K562 (cell line): ENCODE data around the gene IMPDH2. TPM values are rescaled to one million over a fixed set of nuclear protein-coding genes. Genes with fewer than 3 reads are reported as not detected.

Experiments
- BCOR ChIP-seq: fragments of 450-650 bp; IDR thresholded peaks from 2 replicates; pipeline ENCODE4 v1.6.1; 2016
- BDP1 ChIP-seq: IDR thresholded peaks from 3 replicates; pipeline ENCODE4 v1.6.1; 2011; ENCODE audit not compliant: insufficient read length, insufficient read depth
- C11orf30 ChIP-seq: fragments of 450-650 bp; IDR thresholded peaks from 2 replicates; pipeline ENCODE4 v1.6.1; 2016; ENCODE audit warnings: low read depth, mild to moderate bottlenecking
- CEBPB ChIP-seq: fragments of 450-650 bp; IDR thresholded peaks from 2 replicates; pipeline ENCODE4 v1.6.1; 2016; ENCODE audit warnings: missing genetic modification characterization, missing compliant biosample characterization
- CTBP1 ChIP-seq: fragments of 450-650 bp; IDR thresholded peaks from 2 replicates; pipeline ENCODE4 v1.6.1; 2016; ENCODE audit warnings: borderline replicate concordance
- EP400 ChIP-seq: fragments of 450-650 bp; IDR thresholded peaks from 2 replicates; pipeline ENCODE4 v1.6.1; 2017; ENCODE audit warnings: antibody characterized with exemption, mild to moderate bottlenecking, moderate library complexity
- FIP1L1 ChIP-seq: fragments of 200-400 bp; formaldehyde crosslinking; IDR thresholded peaks from 2 replicates; pipeline ENCODE4 v1.6.1; 2018; ENCODE audit warnings: mild to moderate bottlenecking, low read depth, low read length; ENCODE audit not compliant: poor library complexity, severe bottlenecking
- MEF2A ChIP-seq: IDR thresholded peaks from 2 replicates; pipeline ENCODE4 v1.6.1; 2011; ENCODE audit warnings: low read depth, mild to moderate bottlenecking, low read length, moderate library complexity; ENCODE audit not compliant: control insufficient read depth
- MNT ChIP-seq, 2 experiments: fragments of 450-650 bp; conservative IDR thresholded peaks; 2 replicates each; pipeline ENCODE4 v1.6.1; 2017; ENCODE audit warnings: mild to moderate bottlenecking in 2 of 2, moderate library complexity in 2 of 2
- MYBL2 ChIP-seq, 2 experiments: fragments of 450-650 bp in 1 of 2; sonication (generic) in 1 of 2; formaldehyde crosslinking in 1 of 2; IDR thresholded peaks; 2 replicates each; pipeline versions ENCODE4 v1.6.1 to v1.8.1; 2017 to 2022; ENCODE audit warnings: borderline replicate concordance in 1 of 2, inconsistent platforms in 1 of 2, low read depth in 1 of 2, mild to moderate bottlenecking in 1 of 2, missing genetic modification reagents in 1 of 2, moderate library complexity in 1 of 2
- RBM25 ChIP-seq: fragments of 200-400 bp; formaldehyde crosslinking; IDR thresholded peaks from 2 replicates; pipeline ENCODE4 v1.6.1; 2018; ENCODE audit warnings: low read length, low read depth, moderate library complexity; ENCODE audit not compliant: severe bottlenecking
- RBM39 ChIP-seq: fragments of 200-400 bp; formaldehyde crosslinking; optimal IDR thresholded peaks from 2 replicates; pipeline ENCODE3; 2018; ENCODE audit warnings: low read depth, low read length
- RCOR1 ChIP-seq, 2 experiments: IDR thresholded peaks; 2 replicates each; pipeline ENCODE4 v1.6.1; 2012; ENCODE audit warnings: low read depth in 2 of 2, low read length in 2 of 2, borderline replicate concordance in 1 of 2, improper control_type of control experiment in 1 of 2
- SIN3A ChIP-seq, 2 experiments: fragments of 150-350 bp in 1 of 2; IDR thresholded peaks; 2 replicates each; pipeline ENCODE4 v1.6.1; 2011 to 2016; ENCODE audit warnings: borderline replicate concordance in 2 of 2, low read depth in 2 of 2, low read length in 2 of 2, mild to moderate bottlenecking in 2 of 2, moderate library complexity in 2 of 2; ENCODE audit not compliant: control insufficient read depth in 1 of 2
- SMARCE1 ChIP-seq: fragments of 450-650 bp; IDR thresholded peaks from 2 replicates; pipeline ENCODE4 v1.7.1; 2016; ENCODE audit warnings: mild to moderate bottlenecking
- SP1 ChIP-seq: sonication (generic); formaldehyde crosslinking; IDR thresholded peaks from 2 replicates; pipeline ENCODE4 v1.8.1; 2022; ENCODE audit warnings: mild to moderate bottlenecking, missing genetic modification reagents
- TAF1 ChIP-seq: IDR thresholded peaks from 2 replicates; pipeline ENCODE4 v1.6.1; 2011; ENCODE audit warnings: mild to moderate bottlenecking, low read length, moderate library complexity; ENCODE audit not compliant: insufficient read depth, control insufficient read depth, severe bottlenecking; ENCODE audit errors: extremely low read depth
- TFAP4 ChIP-seq: sonication (generic); formaldehyde crosslinking; IDR thresholded peaks from 2 replicates; pipeline ENCODE4 v1.8.0; 2022; ENCODE audit warnings: missing genetic modification reagents, mild to moderate bottlenecking, moderate library complexity, borderline replicate concordance
- U2AF1 ChIP-seq: fragments of 200-400 bp; formaldehyde crosslinking; optimal IDR thresholded peaks from 2 replicates; pipeline ENCODE3; 2017; ENCODE audit warnings: mild to moderate bottlenecking, low read depth, low read length, moderate library complexity
- UBTF ChIP-seq, 2 experiments: IDR thresholded peaks; 2 replicates each; pipeline ENCODE4 v1.6.1; 2012; ENCODE audit warnings: improper control_type of control experiment in 2 of 2, low read depth in 2 of 2, low read length in 2 of 2, borderline replicate concordance in 1 of 2
- ZKSCAN8 ChIP-seq: fragments of 200-800 bp; sonication (Bioruptor generic); IDR thresholded peaks from 2 replicates; pipeline ENCODE4 v1.6.1; 2016; ENCODE audit warnings: missing genetic modification characterization, missing compliant biosample characterization
- ZNF143 ChIP-seq: sonication (generic); formaldehyde crosslinking; IDR thresholded peaks from 2 replicates; pipeline ENCODE4 v1.9.0; 2022; ENCODE audit warnings: mild to moderate bottlenecking, missing genetic modification reagents
- ZNF57 ChIP-seq: fragments of 450-650 bp; formaldehyde crosslinking; IDR thresholded peaks from 2 replicates; pipeline ENCODE4 v1.4.0; 2020; ENCODE audit warnings: mild to moderate bottlenecking, moderate library complexity
- polyA plus RNA-seq, 8 experiments: library from polyadenylated mRNA; depleted of rRNA in 4 of 8; stranded (reverse) in 5 of 8; unstranded in 3 of 8; fragments of >200 nt; fragmentation: Nextera tagmentation in 2 of 8; fragmentation: Illumina TruSeq in 1 of 8; extraction: Ambion mirVana in 2 of 8; extraction: Trizol in 1 of 8; gene quantifications; 2 replicates each; pipeline versions ENCODE4 v1.2.1 to v1.2.3, GENCODE V29; 2011 to 2014; ENCODE audit warnings: inconsistent platforms in 1 of 8, missing spikeins in 1 of 8
- total RNA-seq, 7 experiments: library from RNA; depleted of rRNA in 6 of 7; stranded (reverse); fragments of >200 nt in 6 of 7; fragmentation: Illumina TruSeq in 2 of 7; extraction: Trizol in 2 of 7; gene quantifications; 2 replicates each; pipeline versions ENCODE4 v1.2.1 to v1.2.3, GENCODE V29; 2011 to 2021; ENCODE audit warnings: low replicate concordance in 1 of 7

The IMPDH2 gene
- total and polyA plus RNA-seq, 9 of the 15 experiments (the other 6 are each of a cell fraction or from before 2014, with no cell fraction given), result 318 to 507 (median 366) TPM

GRCh38 chr3:49007068-49007770, 22.0 kb downstream of the IMPDH2 start, which contains the start of gene WDR6 (continued):
- TF ChIP-seq MNT (conservative IDR thresholded peaks at IDR 0.05), result peak; percentile 74 to 81
- no peak for TF ChIP-seq MYBL2 (IDR thresholded peaks at IDR 0.05; ENCODE audit: low read depth)
- no peak for TF ChIP-seq MYBL2 (CRISPR knock-in tag; IDR thresholded peaks at IDR 0.05; ENCODE audit: borderline replicate concordance)
- TF ChIP-seq ZKSCAN8 (CRISPR knock-in tag), result no peak
- peak in 1 of 2 experiments; percentile 32; a peak in 1 of 4 replicates for TF ChIP-seq SIN3A (IDR thresholded peaks at IDR 0.05; ENCODE audit: borderline replicate concordance in 2 of 2, control insufficient read depth in 1 of 2, low read depth in 2 of 2, low read length in 2 of 2)
- TF ChIP-seq FIP1L1, result peak; percentile 26
- TF ChIP-seq SP1 (CRISPR knock-in tag), result peak; percentile 81
- TF ChIP-seq ZNF57, result no peak
- TF ChIP-seq CTBP1, result peak; percentile 91
- peak; percentile 63; the same call in 1 of the 2 replicates for TF ChIP-seq SMARCE1
- 0 out of 2 replicates have a peak, but pooled peaks have one; percentile 26 for TF ChIP-seq BCOR
- peak; percentile 96 for TF ChIP-seq TFAP4 (CRISPR knock-in tag)
- no peak for TF ChIP-seq MEF2A
- no peak for TF ChIP-seq ZNF143 (CRISPR knock-in tag)
- TF ChIP-seq U2AF1, result no peak
- TF ChIP-seq C11orf30, result peak; percentile 63
- TF ChIP-seq EP400, result peak; percentile 95
- peak; percentile 37 to 63; a peak in 1 of 4 replicates for TF ChIP-seq UBTF (IDR thresholded peaks at IDR 0.05; ENCODE audit: borderline replicate concordance in 1 of 2, low read depth in 2 of 2, low read length in 2 of 2)
- TF ChIP-seq RCOR1 (IDR thresholded peaks at IDR 0.05; ENCODE audit: borderline replicate concordance in 1 of 2, low read depth in 2 of 2, low read length in 2 of 2), result no peak
- no peak for TF ChIP-seq RBM39
- peak; percentile 36 for TF ChIP-seq TAF1
- TF ChIP-seq BDP1, result no peak
- 0 out of 2 replicates have a peak, but pooled peaks have one; percentile 21 for TF ChIP-seq CEBPB (tag)
- peak; percentile 97 for TF ChIP-seq RBM25
